Measurements from ENCODE around the gene ARAF.

- no peak for TF ChIP-seq CTCF (conservative IDR thresholded peaks at IDR 0.05; ENCODE audit: low read depth, low read length)
- TF ChIP-seq EZH2 (IDR thresholded peaks at IDR 0.05; ENCODE audit: borderline replicate concordance, low read depth, low read length, poor library complexity, severe bottlenecking): no peak
Measured at GRCh38 chrX:47608130-47608810, 47.3 kb downstream of the ARAF start.
